MM.1S (cell line): ENCODE data around the gene SLC12A4.

ENCODE experiments used
- DNase-seq: peaks from one replicate; pipeline ENCODE4 v3.0.0-alpha.2; 2015
- H2AFZ ChIP-seq: fragments of 300-600 bp; sonication (generic); 2 replicates; pipeline ENCODE4 v1.6.0; 2016; ENCODE audit warnings: antibody characterized with exemption, low read length
- H3F3A ChIP-seq: fragments of 300-600 bp; sonication (generic); 2 replicates; pipeline ENCODE4 v1.6.1; 2016; ENCODE audit warnings: mild to moderate bottlenecking, antibody characterized with exemption, low read length, moderate library complexity, mixed read lengths; ENCODE audit not compliant: insufficient read depth
- H3K27ac ChIP-seq: fragments of 300-600 bp; sonication (generic); 2 replicates; pipeline ENCODE4 v1.5.1; 2016; ENCODE audit warnings: mild to moderate bottlenecking, low read length
- H3K27me3 ChIP-seq: fragments of 300-600 bp; sonication (generic); replicated peaks from 2 replicates; pipeline ENCODE4 v1.6.0; 2016; ENCODE audit warnings: low read length; ENCODE audit not compliant: insufficient read depth
- H3K36me3 ChIP-seq: fragments of 300-600 bp; sonication (generic); replicated peaks from 2 replicates; pipeline ENCODE4 v1.6.1; 2016; ENCODE audit warnings: mild to moderate bottlenecking, low read length, mixed read lengths; ENCODE audit not compliant: insufficient read depth
- H3K4me1 ChIP-seq: fragments of 300-600 bp; sonication (generic); 2 replicates; pipeline ENCODE4 v1.6.1; 2016; ENCODE audit warnings: low read length, mixed read lengths
- H3K4me2 ChIP-seq: fragments of 300-600 bp; sonication (generic); 2 replicates; pipeline ENCODE4 v1.6.0; 2016; ENCODE audit warnings: low read depth, low read length
- H3K4me3 ChIP-seq: fragments of 300-600 bp; sonication (generic); 2 replicates; pipeline ENCODE4 v1.5.1; 2016; ENCODE audit warnings: low read length, mixed read lengths
- H3K79me2 ChIP-seq: fragments of 300-600 bp; sonication (generic); 2 replicates; pipeline ENCODE4 v1.6.1; 2016; ENCODE audit warnings: mixed run types, low read length, mixed read lengths
- H3K9ac ChIP-seq: fragments of 300-600 bp; sonication (generic); 2 replicates; pipeline ENCODE4 v1.6.1; 2016; ENCODE audit warnings: low read length, mixed read lengths
- H3K9me2 ChIP-seq: fragments of 300-600 bp; sonication (generic); replicated peaks from 2 replicates; pipeline ENCODE4 v1.6.1; 2016; ENCODE audit warnings: mild to moderate bottlenecking, low read length, mixed read lengths; ENCODE audit not compliant: insufficient read depth
- H3K9me3 ChIP-seq: fragments of 300-600 bp; sonication (generic); replicated peaks from 2 replicates; pipeline ENCODE4 v1.6.1; 2016; ENCODE audit warnings: mild to moderate bottlenecking, low read length, mixed read lengths; ENCODE audit not compliant: insufficient read depth
- H4K20me1 ChIP-seq: fragments of 300-600 bp; sonication (generic); 2 replicates; pipeline ENCODE4 v1.6.1; 2016; ENCODE audit warnings: mild to moderate bottlenecking, low read length, moderate library complexity, mixed read lengths; ENCODE audit not compliant: insufficient read depth
- EZH2 ChIP-seq: fragments of 300-600 bp; sonication (generic); optimal IDR thresholded peaks from 2 replicates; pipeline ENCODE3; 2017; ENCODE audit warnings: low read depth, mild to moderate bottlenecking, antibody characterized with exemption, low read length, mixed read lengths
- EZH2phosphoT487 ChIP-seq: fragments of 300-600 bp; sonication (generic); IDR thresholded peaks from 2 replicates; pipeline ENCODE4 v1.6.1; 2018; ENCODE audit warnings: antibody characterized with exemption, low read length
- TF ChIP-seq, protein P1 (sequence below): fragments of 300-600 bp; sonication (generic); IDR thresholded peaks from 2 replicates; pipeline ENCODE4 v1.5.1; 2016; ENCODE audit warnings: antibody characterized with exemption, low read length, mixed read lengths

Gene SLC12A4

GRCh38 chr16:67962135-67962534 lies 6.3 kb downstream of the SLC12A4 start:
- H3K79me2 ChIP-seq, result peaks cover 13% of the 10 kb centered on the region
- TF ChIP-seq, protein P1, sequence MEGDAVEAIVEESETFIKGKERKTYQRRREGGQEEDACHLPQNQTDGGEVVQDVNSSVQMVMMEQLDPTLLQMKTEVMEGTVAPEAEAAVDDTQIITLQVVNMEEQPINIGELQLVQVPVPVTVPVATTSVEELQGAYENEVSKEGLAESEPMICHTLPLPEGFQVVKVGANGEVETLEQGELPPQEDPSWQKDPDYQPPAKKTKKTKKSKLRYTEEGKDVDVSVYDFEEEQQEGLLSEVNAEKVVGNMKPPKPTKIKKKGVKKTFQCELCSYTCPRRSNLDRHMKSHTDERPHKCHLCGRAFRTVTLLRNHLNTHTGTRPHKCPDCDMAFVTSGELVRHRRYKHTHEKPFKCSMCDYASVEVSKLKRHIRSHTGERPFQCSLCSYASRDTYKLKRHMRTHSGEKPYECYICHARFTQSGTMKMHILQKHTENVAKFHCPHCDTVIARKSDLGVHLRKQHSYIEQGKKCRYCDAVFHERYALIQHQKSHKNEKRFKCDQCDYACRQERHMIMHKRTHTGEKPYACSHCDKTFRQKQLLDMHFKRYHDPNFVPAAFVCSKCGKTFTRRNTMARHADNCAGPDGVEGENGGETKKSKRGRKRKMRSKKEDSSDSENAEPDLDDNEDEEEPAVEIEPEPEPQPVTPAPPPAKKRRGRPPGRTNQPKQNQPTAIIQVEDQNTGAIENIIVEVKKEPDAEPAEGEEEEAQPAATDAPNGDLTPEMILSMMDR, result no peak
- TF ChIP-seq EZH2phosphoT487, result no peak
- no peak for TF ChIP-seq EZH2
- H3K4me1 ChIP-seq, result peaks cover 31% of the 10 kb centered on the region
- H2AFZ ChIP-seq, result no peak overlapping the region
- H3K9me3 ChIP-seq, result no peaks in the 10 kb centered on the region
- no peaks in the 10 kb centered on the region for H3K27me3 ChIP-seq
- no peaks in the 10 kb centered on the region for H4K20me1 ChIP-seq
- no peak overlapping the region for H3K4me3 ChIP-seq
- H3K9me2 ChIP-seq, result no peaks in the 10 kb centered on the region
- peaks cover 15% of the 10 kb centered on the region for H3F3A ChIP-seq
- no peak overlapping the region for H3K9ac ChIP-seq
- DNase-seq, result no peak
- no peak overlapping the region for H3K4me2 ChIP-seq
- H3K36me3 ChIP-seq, result no peaks in the 10 kb centered on the region
- no peak overlapping the region for H3K27ac ChIP-seq

- TF ChIP-seq EZH2phosphoT487 (no peak), EZH2 (no peak)
- TF ChIP-seq, protein P1, result no peak
- no peak overlapping the region for H2AFZ ChIP-seq
- H3K4me3 ChIP-seq, result no peak overlapping the region
- H3K4me1 ChIP-seq, result peaks cover 26% of the 10 kb centered on the region
- H3K9me3 ChIP-seq, result no peaks in the 10 kb centered on the region
- no peak overlapping the region for H3K27ac ChIP-seq
- DNase-seq, result no peak
- peaks cover 8% of the 10 kb centered on the region for H3K79me2 ChIP-seq
- H3F3A ChIP-seq, result peaks cover 15% of the 10 kb centered on the region
- no peak overlapping the region for H3K9ac ChIP-seq
- H3K36me3 ChIP-seq, result no peaks in the 10 kb centered on the region
- no peaks in the 10 kb centered on the region for H3K27me3 ChIP-seq
- H3K9me2 ChIP-seq, result no peaks in the 10 kb centered on the region
- H4K20me1 ChIP-seq, result no peaks in the 10 kb centered on the region
- no peak overlapping the region for H3K4me2 ChIP-seq
These were observed 6.9 kb downstream of the SLC12A4 start for GRCh38 chr16:67961551-67961957.

DNA sequence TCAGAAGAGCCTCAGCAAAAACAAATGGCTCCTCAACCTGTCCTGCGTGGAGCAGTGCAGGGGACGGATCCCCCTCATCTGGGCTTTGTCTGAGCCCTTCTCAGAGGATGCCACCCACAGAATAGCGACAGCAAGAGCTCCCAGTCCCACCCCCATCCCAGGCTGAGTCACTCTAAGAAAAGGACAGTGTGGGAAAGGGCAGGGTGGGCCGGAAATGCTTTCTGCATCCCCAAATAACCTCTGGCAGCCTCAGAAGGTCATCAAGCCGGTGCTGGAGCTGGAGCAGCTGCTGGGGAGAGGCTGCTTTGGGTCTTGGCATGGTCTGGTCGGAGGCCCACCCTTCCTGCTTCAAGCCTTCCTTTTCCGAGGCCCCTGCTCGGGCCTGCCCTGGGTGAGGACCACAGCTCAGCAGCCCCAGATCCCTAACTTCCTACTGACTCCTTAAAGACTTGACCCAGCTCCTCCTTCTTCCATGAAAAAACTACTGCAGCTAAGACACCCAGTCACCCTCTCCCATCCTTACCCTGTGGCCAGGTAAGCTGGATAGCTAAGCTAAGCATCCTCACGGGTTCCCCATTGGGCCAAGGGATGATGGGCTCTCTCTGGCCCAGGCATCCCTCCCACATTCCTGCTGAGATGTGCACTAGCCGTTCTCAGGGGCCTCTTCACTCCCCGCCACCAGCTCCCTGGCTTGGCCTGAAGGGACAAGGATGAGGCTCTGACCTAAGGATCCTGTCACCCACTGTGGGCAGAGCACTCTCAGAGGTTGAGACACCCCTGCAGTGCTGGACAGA lies 8.7 kb downstream of the SLC12A4 start:
- no peaks in the 10 kb centered on the region for H3K9me2 ChIP-seq
- no peaks in the 10 kb centered on the region for H3K27me3 ChIP-seq
- no peak for DNase-seq
- H3K36me3 ChIP-seq, result no peaks in the 10 kb centered on the region
- no peaks in the 10 kb centered on the region for H4K20me1 ChIP-seq
- peaks cover 8% of the 10 kb centered on the region for H3K79me2 ChIP-seq
- no peak overlapping the region for H3K4me3 ChIP-seq
- TF ChIP-seq EZH2phosphoT487 (no peak), EZH2 (no peak)
- TF ChIP-seq, protein P1, result no peak
- no peaks in the 10 kb centered on the region for H3K9me3 ChIP-seq
- H3K9ac ChIP-seq, result no peak overlapping the region
- peaks cover 4% of the 10 kb centered on the region for H3F3A ChIP-seq
- no peak overlapping the region for H2AFZ ChIP-seq
- no peak overlapping the region for H3K4me2 ChIP-seq
- H3K4me1 ChIP-seq, result peaks cover 12% of the 10 kb centered on the region
- no peak overlapping the region for H3K27ac ChIP-seq
